A204.1 (cell line): ENCODE data around the gene RERE.
"Not testable (repeated sequence)": the region's sequence is repeated elsewhere in the genome, so short reads cannot be mapped to it uniquely, and the experiment has no call there.

Experiments used
- FAIRE-seq: peaks from 2 replicates; lab custom pipeline; 2012; peaks lifted over from hg19 to GRCh38; lab: Jason Lieb, UNC

Gene RERE

DNA sequence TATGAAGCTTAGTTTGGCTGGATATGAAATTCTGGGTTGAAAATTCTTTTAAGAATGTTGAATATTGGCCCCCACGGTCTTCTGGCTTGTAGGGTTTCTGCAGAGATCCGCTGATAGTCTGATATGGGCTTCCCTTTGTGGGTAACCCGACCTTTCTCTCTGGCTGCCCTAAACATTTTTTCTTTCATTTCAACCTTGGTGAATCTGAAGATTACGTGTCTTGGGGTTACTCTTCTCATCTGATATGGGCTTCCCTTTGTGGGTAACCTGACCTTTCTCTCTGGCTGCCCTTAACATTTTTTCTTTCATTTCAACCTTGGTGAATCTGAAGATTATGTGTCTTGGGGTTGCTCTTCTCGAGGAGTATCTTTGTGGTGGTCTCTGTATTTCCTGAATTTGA lies 371.3 kb downstream of the RERE start:
- FAIRE-seq = not testable (repeated sequence)

DNA sequence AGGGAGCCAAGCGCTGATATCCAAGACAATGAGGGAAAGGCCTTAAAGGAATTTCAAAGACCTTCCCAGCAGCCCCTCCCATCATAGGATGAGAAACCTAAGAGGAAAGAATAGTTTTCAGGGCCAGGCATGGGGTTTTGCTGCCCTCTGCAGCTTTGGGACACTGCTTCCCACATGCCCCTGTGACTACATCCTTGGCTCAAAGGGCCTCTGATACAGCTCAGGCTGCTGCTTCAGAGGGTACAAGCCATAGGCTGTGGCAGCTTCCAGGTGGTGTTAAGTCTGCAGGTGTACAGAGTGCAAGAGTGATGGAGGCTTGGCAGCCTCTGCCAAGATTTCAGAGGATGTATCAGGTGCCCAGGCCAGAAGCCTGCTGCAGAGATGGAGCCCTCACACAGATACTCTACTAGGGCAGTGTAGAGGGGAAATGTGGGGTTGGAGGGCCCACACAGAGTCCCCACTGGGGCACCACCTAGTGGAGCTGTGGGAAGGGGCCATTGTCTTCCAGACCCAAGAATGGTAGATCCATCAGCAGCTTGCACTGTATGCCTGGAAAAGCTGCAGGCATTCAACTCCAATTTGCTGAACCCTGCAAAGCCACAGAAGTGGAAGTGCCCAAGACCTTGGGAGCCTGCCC lies 373.8 kb downstream of the RERE start:
- no peak for FAIRE-seq

DNA sequence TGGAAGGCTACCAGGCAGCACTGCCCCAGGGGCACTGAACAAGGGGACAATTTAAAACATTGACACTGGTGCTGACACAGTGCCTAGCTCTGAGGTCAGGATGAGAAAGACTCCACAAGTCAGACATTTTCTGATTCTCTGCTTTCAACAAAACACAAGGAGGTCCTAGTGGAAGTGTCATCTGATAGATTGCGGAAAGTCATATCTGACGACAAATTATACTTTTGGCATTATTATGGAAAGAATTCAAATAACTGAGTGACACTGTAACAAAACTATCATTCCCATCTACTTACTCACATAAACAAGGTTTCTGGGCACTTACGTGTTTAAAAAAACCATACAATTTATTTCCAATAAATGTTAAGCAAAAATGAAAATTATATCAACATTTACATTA lies 376.0 kb downstream of the RERE start:
- no peak for FAIRE-seq

DNA sequence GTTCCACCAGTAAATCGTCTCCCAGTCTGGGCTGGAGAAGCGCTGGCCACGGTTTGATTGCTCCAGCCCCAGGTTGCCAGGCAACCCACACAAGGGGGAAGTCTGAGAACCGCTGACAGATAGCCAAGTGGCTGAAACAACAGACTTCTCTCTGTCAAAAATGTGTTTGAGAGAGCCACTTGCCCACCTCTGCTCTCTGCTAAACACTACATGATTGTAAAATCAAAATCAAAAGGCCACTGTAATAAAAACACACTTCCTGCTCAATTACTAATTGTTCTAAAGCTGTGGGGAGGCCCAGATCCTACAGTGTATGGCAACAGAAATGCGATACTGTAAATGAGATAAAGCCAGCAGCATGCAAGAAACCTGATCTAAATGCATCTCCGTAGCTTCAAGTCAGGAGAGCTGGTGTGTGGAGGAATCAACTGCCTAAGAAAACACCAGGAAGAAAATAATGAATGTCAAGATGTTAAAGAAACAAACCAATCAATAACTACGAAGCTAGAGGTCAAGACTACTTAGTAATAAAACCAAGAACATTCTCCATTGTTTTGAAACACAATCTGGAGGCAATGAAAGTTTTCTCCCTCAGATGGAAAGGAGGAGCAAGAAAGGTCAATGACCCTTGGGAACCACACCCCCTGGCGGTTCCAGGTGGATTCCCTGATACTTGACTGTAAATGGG lies 378.3 kb downstream of the RERE start:
- FAIRE-seq = no peak

DNA sequence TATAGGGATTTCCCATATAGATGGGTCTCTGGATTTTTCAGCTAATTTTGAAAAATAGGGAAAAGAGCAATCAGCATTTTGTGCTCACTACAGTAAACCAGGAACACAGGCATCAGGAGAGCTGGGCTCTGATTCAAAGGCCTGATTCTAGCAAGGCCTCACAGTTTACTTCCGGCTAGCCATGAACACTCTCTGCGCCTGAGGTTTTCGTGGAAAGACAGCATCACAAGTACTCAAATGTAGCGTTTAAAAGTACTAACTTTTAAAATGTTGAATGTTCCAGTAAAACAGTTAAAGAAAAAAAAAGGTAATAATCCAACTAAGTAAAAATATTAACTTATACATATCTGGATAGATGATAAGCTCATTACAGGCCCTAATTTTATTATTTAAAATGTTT lies 379.0 kb downstream of the RERE start:
- FAIRE-seq = no peak

DNA sequence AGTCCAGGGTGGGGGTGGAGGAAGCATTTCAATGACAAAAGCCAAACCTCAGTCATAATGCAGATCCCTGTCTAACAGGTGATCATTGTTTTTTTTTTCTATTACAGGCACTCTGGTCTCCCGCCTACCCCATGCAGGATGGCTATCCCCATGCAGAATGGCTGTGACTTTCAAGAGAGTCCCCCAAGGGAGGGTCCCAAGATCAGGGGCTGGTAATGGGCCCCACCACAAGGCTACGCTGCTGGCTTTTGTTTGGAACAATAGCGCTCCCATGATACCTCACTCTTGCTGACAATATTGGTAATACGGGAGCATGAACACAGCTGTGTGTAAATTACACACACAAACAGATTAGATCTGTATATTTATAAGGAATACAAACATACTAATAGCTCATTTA lies 380.1 kb downstream of the RERE start:
- FAIRE-seq = no peak

DNA sequence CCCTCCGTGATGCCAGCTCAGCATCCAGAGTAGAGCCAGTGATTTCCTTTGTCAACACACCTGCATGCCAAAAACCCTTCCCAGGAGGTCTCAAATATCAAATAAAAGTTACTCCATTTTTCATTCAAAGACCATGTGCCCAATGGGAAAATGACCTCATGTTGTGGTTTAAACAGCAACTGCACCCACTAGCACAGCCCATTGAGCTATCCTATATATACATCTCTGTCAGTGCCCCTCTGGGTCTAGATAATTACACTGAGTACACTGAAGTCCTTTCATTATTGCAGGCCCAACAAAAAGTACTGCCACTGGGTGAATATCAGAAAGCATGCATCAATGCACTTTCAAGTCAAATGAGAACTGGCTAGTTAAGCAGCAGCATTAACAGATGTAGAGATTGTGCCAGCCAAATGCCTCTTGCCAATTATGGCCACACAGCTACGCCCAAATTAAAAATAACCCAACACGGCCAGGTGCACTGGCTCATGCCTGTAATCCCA lies 381.8 kb downstream of the RERE start:
- no peak for FAIRE-seq

DNA sequence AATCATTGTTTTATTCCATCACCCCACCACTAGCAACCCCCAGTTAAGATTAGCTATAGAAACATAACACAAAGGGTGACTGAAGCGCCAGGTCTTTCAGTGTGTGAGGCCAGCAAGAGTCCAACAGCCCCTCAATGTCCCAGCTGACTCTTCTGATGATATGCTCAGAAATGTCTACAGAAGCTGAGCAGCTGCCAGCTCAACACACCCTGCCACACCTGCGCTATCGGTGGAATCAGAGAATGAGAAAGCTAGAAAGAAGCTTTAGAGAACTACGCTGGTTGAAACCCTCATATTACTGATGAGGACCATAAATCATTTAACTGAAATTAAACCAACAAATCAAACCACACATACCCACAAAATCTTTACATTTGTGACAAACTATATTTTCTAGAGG lies 383.3 kb downstream of the RERE start:
- no peak for FAIRE-seq

DNA sequence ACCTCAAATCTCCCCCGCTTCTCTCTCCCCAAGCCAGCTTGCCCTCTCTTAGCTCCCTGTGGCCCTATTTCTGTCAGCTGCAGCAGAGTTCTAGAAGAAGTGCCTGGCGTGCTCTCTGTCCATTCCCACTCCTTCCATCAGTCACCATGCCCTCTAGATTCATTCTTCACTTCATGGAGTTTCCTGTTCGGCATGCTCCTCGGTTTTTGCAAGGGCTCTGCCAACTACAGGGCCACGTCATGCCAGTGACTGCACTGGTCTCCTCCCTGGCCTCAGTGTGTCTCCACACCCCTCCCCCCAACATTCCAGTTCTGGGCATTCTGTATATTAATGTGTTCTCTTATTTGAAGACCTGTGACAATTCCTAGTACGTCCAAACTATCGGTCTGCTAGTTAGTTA lies 385.7 kb downstream of the RERE start:
- no peak for FAIRE-seq

DNA sequence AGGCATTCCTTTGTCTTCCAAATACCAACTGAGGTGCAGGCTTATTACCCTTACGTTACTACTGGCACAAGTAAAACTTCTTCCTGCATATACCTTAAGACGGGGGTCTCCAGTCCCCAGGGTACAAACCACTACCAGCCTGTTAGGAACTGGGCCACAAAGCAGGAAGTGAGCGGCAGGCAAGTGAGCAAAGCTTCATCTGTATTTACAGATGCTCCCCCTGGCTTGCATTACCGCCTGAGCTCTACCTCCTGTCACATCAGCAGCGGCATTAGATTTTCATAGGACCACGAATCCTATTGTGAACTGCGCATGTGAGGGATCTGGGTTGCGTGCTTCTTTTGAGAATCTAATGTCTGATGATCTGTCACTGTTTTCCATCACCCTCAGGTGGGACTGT lies 386.4 kb downstream of the RERE start:
- no peak for FAIRE-seq

DNA sequence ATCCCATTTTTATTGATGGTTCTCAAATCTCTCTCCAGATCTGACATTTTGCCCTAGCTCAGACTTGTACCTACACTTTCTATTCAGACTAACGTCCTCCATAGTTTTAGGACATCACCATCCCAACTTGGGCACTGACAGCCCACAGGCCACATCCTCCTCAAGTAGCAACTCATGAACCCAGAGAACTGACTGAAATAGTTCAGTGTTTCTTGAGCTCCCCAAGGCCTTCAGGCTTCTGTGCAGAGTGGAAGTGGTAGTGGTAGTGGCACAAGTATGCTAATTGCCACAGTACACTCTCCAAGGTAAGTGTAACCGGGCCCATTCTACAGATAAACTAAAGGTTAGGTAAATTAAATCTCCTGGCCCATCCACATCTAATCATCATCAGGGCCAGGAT lies 387.0 kb downstream of the RERE start:
- FAIRE-seq = no peak

DNA sequence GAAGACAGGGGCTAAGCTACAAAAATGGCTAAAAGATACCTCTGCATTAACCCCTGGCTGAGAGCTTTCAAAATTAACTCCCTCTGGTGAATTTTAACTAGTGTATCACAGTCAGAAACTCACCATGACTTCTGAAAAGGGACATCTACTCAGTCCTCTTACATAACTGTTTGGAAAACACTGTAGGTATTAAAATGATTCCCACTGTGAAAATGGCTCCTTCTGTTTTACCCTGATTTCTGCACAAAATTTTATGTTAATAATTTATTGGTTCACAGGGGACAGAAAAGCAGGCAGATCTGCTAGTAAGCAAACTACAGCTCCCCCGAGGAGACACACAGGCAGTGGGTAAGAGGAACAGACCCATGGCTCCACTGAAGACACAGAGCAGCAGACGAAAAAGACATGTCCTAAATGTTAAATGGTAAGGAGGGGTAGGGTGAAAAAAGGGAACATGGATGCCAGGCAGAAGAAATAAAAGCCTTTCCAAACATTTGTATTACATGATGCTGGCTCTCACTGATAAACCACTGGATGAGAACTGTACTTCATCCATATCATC lies 387.8 kb downstream of the RERE start:
- no peak for FAIRE-seq

DNA sequence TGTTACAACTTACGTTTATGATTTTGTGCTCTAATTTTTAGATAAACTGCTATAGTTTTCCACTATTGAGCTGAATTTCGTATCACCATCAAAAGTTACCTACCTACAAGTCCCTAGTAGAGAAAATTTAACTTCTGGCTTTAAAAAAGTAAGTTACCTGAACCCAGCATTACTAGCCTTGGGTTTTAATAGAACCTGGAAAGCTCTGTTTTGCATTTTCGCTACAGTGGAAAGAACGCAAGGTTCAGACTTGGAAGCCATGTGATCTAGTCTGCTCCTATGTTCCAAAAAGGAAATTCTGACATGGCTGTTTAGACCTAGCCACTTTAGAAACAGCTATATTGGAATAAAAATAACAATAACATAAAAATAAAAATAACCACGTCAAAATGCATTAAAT lies 389.0 kb downstream of the RERE start:
- no peak for FAIRE-seq

DNA sequence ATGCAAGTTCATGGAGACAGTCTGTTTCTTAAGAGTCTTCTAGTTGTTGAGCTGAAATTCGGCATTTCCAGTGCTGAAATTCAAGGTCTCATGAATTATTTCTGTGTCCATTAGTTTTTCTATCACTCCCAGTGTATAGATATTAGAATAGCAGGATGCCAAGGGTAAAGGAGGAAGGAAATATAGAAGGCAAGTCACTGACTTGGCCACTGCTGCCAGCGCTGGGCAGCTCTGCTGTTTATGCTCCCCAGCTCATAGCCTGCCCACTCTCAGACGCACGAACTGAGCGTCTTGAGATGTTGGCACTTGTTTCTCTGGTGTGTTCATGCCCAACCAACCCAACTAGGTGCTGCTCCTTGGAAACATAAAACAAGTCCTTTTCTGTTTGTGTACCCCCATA lies 389.5 kb downstream of the RERE start:
- no peak for FAIRE-seq

DNA sequence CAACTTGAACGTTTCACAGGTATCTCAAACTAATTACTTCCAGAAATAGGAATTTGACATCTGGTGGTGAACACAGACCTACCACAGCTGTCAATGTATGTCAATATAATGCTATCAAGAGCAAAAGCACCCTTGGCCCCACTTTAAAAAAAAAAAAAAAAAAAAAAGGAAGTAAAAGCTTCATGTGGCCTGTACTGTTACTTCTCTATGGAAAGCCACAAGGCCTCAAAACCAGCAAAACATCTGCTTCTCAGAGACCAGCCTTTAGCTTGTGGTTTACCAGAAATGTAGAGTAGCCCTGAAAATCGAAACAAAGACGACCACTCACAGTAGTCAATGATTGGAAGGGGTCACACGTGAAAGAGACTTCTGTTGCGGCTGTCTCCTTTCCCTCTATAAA lies 389.9 kb downstream of the RERE start:
- FAIRE-seq = no peak

DNA sequence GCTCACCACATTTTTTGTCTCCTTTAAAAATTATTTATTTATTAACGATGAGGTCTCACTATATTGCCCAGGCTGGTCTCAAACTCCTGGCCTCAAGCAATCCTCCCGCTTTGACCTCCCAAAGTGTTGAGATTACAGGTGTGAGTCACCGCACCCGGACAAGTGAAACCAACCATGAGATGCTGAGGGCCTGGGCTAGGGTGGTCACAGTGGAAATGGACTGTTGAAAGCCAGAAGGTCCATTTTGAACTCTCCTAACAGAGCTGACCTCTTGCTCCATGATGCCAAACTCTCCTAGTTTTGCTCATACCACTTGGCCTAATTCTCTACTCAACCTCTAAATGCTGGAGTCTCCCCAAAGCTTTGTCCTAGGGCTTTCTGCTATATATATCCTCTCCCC lies 390.4 kb downstream of the RERE start:
- FAIRE-seq = no peak

DNA sequence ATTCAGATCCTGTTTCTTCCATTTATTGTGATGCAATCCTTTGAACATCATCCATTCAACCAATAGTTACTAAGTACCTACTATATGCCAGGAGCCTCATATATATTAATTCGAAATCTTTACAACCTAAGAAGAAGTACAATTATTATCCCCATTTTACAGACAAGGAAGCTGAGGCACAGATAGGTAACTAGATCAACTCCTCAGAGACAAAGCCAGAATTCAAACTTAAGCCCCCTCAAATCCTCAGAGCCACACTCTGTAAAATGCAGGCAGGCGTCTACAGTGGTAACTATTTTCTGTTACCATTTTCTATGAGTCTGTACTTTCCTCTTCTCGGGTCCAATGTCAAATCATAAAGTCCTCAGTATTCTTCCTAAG lies 391.7 kb downstream of the RERE start:
- no peak for FAIRE-seq

DNA sequence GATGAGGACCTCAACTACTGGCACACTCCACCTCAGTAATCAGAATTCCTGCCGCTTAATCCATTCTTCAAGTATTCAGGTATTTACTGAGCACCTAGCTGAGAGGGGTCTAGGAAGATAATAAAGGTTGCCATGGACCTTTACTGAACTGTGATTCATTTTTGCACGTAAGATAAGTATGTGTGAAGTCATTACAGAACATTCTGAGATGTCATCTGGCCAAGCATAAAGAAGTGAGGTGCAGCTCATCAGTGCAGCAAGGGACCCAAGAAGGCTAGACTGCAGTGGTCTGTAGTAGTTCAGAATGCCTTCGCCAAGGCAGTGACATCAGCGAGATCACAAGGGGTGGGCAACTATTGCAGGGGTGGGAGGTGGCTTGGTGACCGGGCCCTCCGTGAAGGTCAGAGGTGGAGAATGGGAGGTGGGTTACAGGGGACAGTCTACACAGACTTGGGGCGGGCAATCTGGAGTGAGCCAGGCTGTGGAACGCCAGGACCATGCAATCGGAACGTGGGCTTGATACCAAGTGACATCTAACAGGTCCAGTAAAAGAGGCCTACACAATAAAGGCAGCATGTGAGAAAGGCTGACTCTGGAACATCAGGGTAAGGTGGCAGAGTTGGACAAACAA lies 392.2 kb downstream of the RERE start:
- FAIRE-seq = no peak

DNA sequence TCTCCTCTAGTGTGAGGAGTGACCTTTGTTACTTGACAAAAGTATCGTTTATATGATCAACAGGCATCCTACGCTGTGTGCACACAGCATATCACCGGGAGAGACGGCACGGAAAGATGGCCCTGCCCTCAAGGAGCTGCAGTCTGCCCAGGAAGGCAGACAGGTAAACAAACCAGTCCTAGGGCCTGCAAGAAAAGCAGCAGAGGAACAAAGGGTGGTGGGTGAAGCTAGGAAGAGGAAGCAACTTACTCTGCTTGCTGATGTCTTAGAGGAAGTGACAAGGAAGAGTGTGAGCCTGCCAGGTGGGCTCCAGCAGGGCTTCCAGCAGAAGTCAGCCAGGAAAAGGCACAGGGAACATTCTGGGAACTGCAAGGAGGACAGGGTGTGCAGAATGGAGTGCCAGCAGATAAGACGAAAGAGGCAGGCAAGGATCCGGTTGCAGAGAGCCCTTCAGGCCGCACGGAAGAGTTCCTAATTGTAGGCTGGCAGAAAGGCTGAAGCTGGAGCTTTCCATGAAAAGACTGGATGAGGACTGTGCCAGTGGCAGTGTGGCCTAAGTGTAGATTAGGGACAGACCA lies 392.8 kb downstream of the RERE start:
- FAIRE-seq = no peak

DNA sequence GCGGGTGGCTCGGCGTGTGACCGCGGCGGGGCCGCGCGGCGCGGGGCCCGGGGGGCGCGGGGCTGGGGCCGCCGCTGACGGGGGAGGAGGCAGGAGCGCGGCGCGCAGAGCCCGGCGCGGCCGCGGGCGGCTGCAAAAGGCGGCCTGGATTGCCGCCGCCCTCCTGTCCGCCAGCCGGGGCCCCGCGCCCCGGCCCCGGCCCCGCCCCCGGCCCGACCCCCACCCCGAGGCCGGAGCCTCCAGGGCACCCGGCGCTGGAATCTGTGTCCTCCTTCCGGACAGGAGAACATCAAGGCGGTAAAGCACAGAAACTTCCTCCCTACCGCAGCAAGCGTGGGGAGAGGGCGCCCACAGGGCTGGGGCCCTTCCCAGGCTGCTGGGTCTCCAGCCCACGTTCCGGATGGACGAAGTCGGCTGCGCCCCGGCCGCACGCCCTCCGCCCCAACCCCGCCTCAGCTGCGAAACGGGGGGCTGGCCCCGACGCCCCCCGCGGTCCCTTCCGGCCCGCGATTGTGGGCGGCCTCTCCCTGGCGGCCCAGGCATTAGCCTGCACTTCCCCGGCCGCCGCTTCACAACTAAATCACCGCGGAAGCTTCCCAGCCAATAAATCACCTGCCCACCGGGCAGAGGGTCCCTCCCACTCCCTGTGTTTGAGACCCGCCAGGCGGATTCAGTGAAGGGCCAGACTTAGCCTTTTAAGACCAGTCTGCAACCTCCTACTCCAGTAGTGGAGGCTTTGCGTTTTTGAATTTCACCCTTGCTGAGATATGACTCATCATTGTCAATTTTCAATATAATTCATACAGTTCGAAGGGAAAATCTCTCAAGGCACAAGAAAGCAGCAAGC lies 393.5 kb downstream of the RERE start:
- FAIRE-seq = no peak

DNA sequence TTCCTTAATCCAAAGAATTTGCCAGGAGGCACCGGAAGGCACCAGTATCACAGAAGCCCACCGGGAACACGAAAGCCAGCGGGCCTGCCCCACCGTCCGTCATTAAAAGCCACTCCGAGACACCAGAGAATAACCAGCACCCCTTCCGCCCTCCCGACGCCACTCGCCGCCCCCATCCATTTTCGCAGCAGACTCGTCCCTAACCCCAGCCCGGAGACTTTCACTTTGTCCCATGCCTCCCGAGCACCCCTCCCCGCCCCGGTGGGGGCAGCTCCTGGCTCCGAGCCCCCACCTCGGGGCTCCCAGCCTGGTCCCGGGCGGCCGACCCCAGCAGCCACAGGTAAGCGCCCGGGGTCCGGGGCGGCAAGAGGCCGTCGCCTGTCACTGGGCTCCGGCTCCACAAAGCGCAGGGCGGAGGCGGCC lies 394.2 kb downstream of the RERE start:
- no peak for FAIRE-seq
